Kidney glomerular epithelial cell (primary cell): ENCODE results near the gene GAS2.

ENCODE experiments used
- DNase-seq: peaks from one replicate; lab custom pipeline; 2025; lab: John Stamatoyannopoulos, UW

The GAS2 gene

DNA sequence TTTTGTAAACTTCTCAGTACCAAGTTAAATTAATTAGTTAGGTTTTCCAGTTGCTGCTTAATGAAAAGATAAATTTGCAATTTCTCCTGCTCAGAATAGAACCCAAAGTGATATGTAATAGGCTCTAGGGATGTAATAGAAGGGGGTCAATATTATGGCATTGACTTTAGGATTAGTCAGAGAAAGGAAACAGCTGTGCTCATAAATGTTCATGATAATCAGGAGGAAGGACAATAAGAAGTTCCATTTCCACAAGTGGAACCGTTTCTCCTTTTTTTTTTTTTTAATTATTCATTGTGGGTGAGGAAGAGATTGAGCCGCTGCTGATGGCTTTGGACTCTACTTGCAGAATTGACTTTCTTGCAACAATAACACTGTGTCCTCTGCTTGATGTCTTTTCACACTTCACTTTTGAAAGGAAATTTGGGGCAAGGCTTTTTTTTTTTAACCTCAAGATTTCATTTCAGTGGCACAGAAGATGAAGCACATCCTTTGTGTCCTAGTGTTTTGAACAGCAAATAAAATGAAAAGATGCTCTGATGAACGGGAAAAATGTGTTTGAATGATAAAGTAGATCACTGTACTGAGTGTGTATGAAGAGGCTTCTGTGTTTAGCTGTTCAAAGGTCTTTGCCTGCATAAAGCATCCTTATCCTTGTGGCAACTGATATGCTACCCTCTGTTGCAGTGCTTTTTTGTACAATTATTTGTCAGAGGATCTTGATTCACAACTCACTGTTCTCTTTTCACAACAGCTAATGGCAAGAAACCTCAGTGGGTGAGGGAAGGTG lies 62.4 kb downstream of the GAS2 start:
- DNase-seq, result no peak

DNA sequence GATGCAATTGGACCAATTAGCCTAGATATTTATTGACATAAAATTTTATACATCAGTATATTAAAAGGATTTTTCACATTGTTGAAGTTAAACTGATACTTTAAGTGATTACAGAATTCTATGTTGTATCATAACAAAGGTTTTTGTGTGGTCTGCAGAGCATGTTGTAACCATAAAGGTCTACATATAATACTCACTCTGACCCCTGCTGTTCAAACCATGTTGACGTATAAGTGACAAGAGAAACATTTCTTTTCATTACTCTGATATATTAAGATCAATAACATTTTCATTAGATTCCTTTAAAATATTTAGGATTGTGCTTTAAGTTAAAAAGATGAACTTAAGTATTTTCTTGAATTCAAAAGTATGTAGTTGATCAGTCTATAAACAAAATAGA lies 63.9 kb downstream of the GAS2 start:
- DNase-seq, result no peak

DNA sequence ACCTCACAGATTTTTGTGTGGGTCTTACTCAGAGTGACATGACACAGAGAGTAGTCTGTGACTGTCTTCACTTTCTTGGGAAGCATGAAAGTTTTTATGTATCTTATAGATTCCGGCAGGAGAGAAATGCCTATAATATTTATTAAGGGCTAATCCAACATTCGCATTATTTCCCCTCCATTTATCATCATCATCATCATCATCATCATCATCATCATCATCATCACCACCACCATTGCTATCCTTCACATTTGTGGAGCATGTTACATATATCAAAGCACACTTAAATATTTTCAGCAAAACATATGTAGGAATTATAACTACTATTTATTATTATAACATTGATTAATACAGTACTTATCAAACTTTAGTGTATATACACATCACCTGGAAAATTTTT lies 66.2 kb downstream of the GAS2 start:
- no peak for DNase-seq

DNA sequence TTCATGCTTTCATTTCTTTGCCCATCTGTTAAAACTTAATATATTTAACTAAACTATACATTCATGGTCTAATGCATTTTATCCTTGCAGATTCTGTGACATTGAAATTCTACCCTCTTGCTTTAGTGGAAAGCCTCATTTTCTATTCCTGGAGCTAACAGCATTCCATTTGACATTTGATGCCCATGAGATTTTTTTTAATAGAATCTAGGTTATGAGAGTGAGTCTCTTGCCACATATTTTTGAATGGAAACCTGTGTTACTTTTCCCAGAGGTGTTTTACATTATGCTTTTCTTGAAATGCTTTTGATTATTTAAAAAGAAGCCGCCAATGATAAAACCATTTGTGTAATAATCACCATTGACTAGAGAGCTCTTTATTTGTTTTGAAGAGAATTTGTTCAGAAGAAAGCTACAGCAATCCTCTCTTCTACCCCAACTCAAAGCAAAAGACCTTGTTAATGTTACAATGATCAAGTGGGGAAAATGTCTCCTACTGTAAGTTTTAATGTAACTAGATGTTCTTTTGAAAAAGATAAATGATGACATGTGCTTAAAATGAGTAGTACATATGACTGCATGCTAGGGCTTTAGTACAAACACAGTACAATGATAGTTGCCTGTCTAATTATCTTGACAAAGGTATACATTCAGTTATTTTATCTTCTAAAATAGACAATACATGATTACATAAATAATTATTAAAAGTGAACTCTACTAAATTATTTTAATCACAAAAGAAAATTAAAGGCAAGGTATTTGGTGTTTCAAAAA lies 67.3 kb downstream of the GAS2 start:
- DNase-seq, result no peak

DNA sequence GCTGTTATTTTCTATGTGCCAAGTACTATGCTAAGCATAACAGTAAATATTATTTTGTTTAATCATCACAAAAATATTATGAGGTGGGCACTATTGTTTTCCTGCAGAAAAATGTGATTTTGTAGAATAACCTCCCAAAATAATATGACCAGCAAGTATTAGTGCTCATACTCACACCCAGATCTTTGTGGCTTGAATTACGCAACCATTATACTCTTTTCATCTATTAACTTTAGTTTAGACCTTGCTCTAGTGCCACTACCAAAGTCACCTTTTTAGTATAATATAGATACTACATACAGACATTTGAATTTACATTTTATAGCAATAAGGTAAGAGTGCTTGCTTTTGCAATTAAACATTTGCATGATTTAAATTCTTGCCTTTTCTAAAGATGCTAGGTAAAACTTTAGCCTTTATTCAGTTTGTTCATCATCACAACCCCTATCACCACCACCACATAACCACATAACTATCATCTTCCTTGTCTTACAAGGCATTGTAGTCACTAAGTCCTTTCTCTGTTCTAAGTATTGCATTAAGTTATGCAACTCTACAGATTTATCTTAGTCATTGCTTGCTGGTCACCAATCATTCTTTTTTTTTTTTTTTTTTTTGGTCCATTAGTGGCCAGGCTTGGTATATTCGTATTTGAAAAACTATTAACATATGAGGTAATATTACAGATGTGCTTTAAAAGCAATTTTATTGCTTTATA lies 68.4 kb downstream of the GAS2 start:
- no peak for DNase-seq

DNA sequence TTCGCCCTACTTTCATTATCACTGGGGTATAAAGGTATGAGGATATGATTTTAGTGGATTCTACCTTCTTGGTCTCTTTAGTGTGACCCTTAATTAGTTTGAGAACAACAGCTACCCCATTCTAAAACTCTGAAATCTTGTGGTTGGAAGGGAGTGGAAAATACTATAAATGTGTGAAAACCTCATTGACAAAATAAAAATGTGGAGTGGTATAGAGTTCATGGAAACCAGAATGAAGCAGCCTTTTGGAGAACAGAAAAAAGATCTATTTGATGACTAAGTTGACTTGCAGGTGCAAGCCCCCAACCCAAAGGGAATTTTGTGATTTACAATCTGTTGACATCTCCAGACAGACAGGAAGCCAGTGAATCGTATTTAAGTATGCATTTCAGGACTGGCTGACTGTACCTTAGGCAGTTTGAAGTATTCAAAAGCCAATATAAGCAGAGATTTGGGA lies 75.8 kb downstream of the GAS2 start:
- DNase-seq, result no peak

DNA sequence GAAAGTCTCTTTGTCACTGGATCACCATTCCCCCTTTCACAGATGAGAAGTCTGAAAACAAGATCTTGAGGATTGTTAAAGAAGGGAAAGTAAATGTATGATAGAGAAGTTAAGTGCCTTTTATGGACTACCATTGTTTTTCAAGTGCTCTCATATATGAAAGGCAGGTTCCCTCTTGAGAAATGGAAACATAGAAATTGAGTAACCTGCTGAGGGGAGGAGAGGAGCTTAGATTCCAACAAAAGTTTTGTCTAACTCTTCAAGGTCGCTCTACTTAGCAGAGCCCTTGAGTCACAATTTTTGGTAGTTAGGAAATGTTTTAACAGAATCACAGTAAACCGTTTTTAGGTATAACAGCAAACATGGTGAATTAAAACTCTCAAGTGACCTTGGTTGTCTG lies 83.1 kb downstream of the GAS2 start:
- no peak for DNase-seq

DNA sequence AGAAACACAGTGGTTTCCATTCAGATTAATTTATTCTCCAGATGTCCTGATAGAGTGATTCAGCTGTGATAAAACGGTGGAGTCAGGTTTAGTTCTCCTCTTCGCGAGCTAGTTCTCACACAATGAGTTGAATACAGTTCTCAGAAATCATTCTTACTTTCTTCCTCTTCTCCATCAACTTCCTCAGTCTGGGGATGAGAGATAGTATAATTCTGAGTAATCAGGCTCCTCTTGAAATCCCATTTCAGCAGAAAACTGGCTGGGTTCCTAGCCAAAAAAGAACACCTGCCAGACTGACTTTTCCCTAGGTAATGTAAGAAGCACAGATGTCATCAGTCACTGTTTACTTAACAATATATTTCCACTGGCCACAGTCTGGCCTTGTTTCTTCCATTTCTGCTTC lies 86.5 kb downstream of the GAS2 start:
- no peak for DNase-seq

DNA sequence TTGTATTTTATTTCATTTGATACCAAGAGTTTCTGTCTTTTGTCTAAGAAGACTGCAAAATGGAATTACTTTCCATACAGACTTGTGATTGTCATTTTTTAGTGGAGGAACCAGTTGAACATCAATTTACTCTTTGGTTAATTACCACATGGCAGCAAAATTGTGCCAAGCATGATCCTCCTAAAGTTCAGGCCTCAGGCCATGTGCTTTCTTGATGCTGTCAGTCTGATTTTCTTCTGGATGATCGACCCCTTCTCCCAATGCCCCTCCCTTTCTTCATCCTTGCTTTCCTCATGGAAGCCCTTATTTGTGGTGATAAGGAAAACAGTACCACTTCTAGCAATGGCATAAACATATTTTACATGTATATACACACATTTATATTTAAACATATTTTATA lies 87.0 kb downstream of the GAS2 start:
- DNase-seq, result no peak

DNA sequence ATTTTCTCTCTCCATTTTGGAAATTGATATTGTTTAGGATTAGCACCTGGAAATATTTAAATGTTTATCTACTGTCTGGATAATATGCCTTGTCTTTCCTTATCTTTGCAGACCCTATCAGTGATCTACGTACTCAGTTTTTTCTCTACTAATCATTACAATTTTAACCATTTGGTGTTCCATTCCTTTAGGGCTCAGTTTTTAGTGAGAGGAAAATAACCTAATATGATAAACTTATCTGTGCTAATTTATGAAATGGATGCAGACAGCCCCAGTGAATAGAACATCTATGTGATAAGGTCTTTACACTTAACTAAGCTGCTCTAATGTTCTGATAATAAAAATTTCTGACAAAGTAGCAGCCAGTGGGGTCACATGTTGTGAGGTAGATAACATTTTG lies 94.7 kb downstream of the GAS2 start:
- DNase-seq, result no peak

DNA sequence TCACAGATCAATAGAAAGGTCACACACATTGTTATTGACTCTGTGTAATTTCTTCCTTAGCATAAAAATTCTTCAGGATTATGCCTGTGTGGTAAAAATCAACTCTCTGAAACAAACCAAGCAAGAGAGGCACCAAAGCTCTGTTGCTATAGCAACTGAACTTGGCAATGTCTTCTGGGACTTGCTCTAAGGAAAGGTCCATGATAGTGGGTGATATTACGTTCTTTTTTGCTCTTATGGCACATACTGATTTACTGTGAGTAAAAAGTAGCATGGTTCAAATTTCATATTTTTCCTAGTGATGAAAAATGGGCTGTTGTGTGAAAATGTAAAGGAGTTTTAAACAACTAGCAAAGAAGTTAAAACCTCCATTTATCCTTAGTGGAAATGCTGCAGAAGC lies 96.8 kb downstream of the GAS2 start:
- DNase-seq, result no peak

DNA sequence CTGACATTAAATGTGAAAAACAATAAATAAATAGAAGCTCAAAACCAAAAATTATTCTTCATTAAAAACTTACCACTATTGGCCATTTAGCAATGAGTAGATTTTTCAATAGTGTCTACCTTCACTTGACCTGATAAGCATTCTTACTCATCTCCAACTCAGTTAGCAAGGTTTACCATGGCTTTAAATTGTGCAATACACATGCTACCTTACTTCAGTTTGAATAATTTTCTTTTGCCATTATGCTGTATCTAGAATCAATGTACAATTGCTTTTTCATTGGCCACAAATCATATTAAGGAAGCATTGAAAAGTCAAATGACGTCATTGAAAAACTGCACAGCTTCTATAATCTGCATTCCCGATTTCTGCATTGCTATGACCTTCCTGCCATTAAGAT lies 98.3 kb downstream of the GAS2 start:
- no peak for DNase-seq

DNA sequence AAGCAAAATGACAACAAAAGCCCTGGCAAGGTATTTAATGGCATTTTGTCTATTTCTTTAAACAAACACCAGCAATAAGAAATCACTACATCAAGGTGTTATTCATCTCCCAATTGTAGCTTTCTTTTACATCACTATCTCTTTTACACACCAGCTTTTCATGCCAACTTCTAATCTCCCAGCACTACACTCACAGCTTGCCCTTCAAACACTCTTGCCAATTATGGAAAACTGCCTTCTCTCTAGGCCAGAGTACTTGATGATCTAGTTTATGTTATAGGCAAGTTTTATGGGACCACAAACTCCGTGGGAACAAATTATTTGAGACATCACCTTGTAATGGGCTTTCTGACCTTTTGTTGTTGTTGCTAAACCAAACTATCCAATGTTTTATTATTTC lies 101.9 kb downstream of the GAS2 start:
- no peak for DNase-seq

DNA sequence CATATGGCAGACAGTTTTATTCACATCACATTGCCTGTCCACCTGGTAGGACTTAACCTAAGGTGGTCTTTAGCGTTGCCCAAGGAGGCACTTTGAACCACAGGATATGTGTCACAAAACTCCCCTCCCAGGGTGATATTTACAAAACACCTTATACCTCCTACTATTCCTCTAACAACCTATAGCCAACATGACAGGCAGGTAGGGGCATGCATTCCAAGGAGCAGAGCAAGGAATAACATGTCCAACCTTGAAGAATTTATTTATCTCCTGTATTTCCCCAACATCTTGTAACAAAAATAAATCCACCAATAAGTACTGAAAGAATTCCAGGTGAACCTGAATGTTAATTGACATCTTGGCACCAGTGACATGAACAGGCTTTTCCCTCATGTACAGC lies 102.7 kb downstream of the GAS2 start:
- DNase-seq, result no peak

DNA sequence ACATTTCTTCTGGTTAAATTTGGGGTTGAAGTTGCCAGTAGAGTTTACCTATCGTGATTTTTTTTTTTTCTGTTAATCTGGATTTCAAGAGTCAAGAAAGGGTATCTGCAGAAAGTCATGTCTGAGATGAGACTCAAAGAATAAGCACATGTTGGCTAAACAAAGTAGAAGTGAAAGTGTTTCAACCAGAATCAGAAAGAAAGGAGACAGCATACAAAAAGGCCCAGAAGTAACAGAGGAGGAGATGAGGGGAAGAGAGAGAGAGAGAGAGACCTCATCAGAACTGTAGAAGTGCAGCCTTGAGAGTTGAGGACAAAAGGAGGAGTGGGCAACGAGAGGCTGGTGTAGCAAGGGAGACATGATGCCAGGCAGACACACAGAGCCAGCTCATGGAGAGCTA lies 108.3 kb downstream of the GAS2 start:
- no peak for DNase-seq

DNA sequence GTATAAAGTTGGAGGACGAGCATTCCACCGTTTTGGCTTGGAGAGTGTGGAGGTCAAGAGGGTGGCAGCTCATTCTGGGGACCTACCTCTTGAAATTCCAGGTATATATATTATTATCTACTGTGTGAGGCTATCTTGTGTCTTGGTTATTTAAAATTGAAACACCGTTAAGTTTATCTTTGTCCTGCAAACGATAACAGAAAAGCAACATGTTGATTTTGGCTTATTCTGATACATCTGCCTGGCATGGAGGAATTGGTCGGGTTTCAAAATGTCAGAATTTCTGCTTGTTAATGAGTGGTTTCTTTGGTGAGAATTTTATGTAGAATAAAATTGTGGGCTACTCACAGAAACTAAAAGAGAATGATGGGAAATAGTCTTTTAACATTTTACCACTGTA lies 108.8 kb downstream of the GAS2 start:
- DNase-seq, result no peak

DNA sequence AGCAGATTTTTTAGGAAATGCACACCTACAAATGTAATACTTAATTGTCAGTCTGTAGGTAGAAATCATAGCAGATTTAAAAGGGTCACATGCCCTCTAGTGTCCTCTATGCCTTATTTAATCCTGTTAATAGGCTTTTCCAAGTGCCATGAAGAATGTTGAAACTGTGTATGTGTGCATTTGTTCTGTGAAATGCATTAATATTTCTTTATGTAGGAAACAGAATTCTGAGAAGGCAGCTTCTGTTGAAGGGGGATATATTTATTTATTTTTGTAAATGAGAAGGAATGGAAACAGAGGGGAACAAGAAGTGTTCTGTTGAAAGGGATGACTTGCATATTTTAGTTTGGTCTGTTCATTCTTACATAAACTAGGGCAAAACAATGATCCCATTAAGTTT lies 112.2 kb downstream of the GAS2 start:
- no peak for DNase-seq

DNA sequence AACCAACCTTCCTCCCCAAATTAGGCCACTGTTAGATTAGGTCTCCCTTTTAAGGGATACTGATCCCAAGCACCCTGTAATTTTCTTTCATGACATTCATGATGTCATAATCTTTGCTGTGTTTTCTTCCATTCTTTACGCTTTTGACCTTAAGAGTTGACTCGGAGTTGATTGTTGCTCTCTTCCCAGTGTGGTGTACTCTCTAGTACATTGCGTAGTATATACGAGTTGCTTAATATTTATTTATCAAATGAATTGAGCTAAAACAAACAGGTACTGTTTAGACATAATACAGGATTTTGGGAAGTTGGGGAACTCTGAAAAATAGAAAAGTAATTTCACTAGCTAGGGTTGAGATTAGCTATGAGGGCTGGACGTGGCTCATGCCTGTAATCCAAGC lies 113.4 kb downstream of the GAS2 start:
- no peak for DNase-seq

DNA sequence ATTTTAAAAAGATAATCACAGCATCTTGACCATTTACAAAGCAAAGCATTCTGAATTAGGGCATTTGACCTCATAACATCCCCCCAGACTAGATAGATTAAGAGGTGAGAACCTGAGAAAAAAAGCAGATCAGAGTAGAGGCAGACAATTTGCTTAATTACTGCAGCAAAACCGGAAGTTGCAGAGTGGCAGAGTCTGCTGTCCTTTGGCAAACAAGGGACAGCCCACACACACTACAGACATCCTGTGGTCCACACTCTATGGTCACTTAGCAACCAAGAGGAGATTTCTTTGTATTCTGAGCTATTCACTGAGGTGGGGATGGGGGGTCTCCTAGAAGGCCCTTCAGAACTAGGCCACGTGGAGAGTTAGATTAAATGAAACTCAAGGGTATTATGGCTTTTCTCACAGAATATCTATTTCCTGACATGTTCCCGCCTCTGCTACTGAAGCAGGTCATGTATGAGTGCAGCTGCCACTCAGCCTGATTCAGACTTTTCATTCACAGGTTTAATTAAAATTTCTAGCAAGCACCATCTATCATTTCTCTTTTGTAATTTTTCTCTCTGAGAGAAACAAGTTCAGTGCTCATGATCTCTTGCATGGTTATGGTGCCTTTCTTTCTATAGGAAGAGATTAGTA lies 114.7 kb downstream of the GAS2 start:
- DNase-seq, result no peak

DNA sequence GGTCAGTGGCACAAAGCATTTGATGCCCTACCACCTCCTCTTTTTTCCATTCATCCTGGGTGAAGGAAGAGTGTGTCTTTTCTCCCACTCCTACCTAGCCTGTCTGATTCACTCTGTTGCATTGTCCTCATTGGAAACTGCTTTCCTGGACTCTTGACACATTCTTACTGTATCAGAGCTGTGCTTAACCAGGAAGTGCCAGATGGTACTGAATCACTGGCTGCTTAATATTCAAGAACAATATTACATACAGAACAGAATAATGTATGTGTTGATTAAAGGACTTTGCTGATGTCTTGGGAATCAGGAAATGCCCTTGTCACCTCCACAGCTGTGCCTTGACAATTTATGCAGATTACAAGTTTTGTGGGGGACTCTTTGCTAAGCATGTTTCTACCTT lies 118.8 kb downstream of the GAS2 start:
- DNase-seq, result peak; percentile 12

DNA sequence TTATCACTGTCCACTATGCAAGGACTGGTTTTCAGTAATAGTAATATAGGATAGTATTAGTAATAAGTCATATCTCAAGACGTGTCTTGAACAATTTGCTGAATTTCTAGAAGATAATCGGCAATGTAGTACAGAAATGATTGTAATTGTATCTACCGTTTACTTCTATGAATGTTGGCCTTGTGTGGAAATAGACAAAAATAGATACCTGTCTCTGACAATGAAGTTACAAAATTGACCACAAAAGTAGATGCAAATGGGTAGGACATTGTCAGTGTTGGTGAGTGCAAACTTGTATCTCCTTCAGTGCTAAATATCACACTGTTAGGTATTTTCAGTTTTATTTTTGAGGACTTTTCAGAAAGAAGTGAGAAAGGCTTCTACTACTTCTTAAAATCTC lies 120.1 kb downstream of the GAS2 start:
- no peak for DNase-seq

DNA sequence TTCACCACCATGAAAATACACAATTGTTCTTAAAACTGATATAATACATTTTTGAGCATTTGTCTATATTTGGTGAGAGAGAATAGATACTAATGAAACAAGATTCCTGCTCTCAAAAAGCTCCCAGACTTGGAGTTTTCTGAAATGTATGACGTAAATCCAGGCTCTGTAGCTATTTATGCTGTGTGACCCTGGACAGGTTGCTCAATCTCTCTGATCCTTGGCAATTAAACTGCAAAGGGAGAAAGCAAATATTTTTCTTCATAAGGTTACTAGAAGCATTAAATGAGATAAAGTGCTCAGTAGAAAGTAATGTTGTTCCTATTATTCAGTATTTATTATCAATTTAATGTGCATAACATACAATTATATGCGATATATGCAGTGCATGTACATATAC lies 120.6 kb downstream of the GAS2 start:
- DNase-seq, result no peak
